GM12878 (cell line): ENCODE measurements around the gene METTL21C. TPM values are rescaled to one million over a fixed set of nuclear protein-coding genes. Genes with fewer than 3 reads are reported as not detected.

Experiments
- ATAC-seq: fragments of 200-7000 bp; cut with Tn5 transposase; 3 replicates; pipeline ENCODE4 v1.9.1; 2020; ENCODE audit warnings: mild to moderate bottlenecking, moderate library complexity
- BruUV-seq: library from RNA; stranded (reverse); fragments of 400-500 nt; replicated peaks from 2 replicates; lab custom pipeline; 2021; lab: Mats Ljungman, UMichigan
- CTCF ChIA-PET: fragments of 300-600 bp; sonication (Branson Sonifier 250); formaldehyde crosslinking; extraction: SDS; loops from one replicate; lab custom pipeline; 2021; ENCODE audit warnings: inconsistent platforms; lab: Yijun Ruan, JAX
- POLR2A ChIA-PET: fragments of 350-600 bp; formaldehyde crosslinking; extraction: SDS; loops from one replicate; lab custom pipeline; 2021; ENCODE audit warnings: inconsistent platforms; lab: Charles Lee
- RAD21 ChIA-PET: fragments of 300-600 bp; sonication (Branson Sonifier 250); formaldehyde crosslinking; loops from one replicate; lab custom pipeline; 2023; ENCODE audit warnings: antibody characterized with exemption; ENCODE audit not compliant: unreplicated experiment; lab: Charles Lee
- SMC1A ChIA-PET: fragments of 300-600 bp; sonication (Branson Sonifier 250); formaldehyde crosslinking; loops from one replicate; lab custom pipeline; 2023; ENCODE audit not compliant: unreplicated experiment, uncharacterized antibody; lab: Charles Lee
- DNase-seq: peaks from one replicate; pipeline ENCODE4 v3.0.0-alpha.2; 2011; ENCODE audit warnings: low read depth, low spot score
- FAIRE-seq: peaks from 3 replicates; lab custom pipeline; 2011; peaks lifted over from hg19 to GRCh38; lab: Jason Lieb, UNC
- H2AFZ ChIP-seq: 2 replicates; pipeline ENCODE4 v1.6.0; 2011; ENCODE audit warnings: low read depth, low read length, control low read depth; ENCODE audit not compliant: control insufficient read depth
- H3K27ac ChIP-seq: 2 replicates; pipeline ENCODE4 v1.5.1; 2011; ENCODE audit warnings: control low read depth; ENCODE audit not compliant: control insufficient read depth, insufficient read depth
- H3K27me3 ChIP-seq, 2 experiments: replicated peaks in 1 of 2; 2 replicates each; pipeline versions ENCODE4 v1.6.0 to v1.6.1; 2011; ENCODE audit warnings: low read length in 1 of 2; ENCODE audit not compliant: control insufficient read depth in 2 of 2, insufficient read depth in 2 of 2
- H3K36me3 ChIP-seq, 2 experiments: 2 replicates each; pipeline ENCODE4 v1.5.1; 2011; ENCODE audit warnings: low read length in 1 of 2; ENCODE audit not compliant: control insufficient read depth in 2 of 2, insufficient read depth in 2 of 2
- H3K4me1 ChIP-seq: 2 replicates; pipeline ENCODE4 v1.6.1; 2011; ENCODE audit warnings: mild to moderate bottlenecking, low read length, moderate library complexity, mixed read lengths; ENCODE audit not compliant: control insufficient read depth, insufficient read depth
- H3K4me2 ChIP-seq: 2 replicates; pipeline ENCODE4 v1.6.0; 2011; ENCODE audit warnings: control low read depth; ENCODE audit not compliant: control insufficient read depth, insufficient read depth
- H3K4me3 ChIP-seq: fragments of 200-600 bp; sonication (generic); 2 replicates; pipeline ENCODE4 v1.5.1; 2016
- H3K79me2 ChIP-seq: 2 replicates; pipeline ENCODE4 v1.6.0; 2011; ENCODE audit warnings: low read length; ENCODE audit not compliant: control insufficient read depth, insufficient read depth
- H3K9ac ChIP-seq: 2 replicates; pipeline ENCODE4 v1.8.0; 2011; ENCODE audit warnings: low read length, control low read depth, mixed read lengths; ENCODE audit not compliant: control insufficient read depth, insufficient read depth
- H3K9me3 ChIP-seq: replicated peaks from 3 replicates; pipeline ENCODE4 v1.5.1; 2011; ENCODE audit warnings: mild to moderate bottlenecking, low read length; ENCODE audit not compliant: control insufficient read depth, insufficient read depth
- H4K20me1 ChIP-seq: 2 replicates; pipeline ENCODE4 v1.6.0; 2011; ENCODE audit not compliant: control insufficient read depth, insufficient read depth
- BRCA1 ChIP-seq: IDR thresholded peaks from 2 replicates; pipeline ENCODE4 v1.6.1; 2011; ENCODE audit warnings: low read depth, low read length, improper control_type of control experiment
- GABPA ChIP-seq: IDR thresholded peaks from 2 replicates; pipeline ENCODE4 v1.6.1; 2014; ENCODE audit warnings: antibody characterized with exemption, low read depth, mild to moderate bottlenecking, inconsistent platforms
- KDM1A ChIP-seq: fragments of 200-600 bp; sonication (generic); IDR thresholded peaks from 2 replicates; pipeline ENCODE4 v1.6.1; 2016; ENCODE audit warnings: borderline replicate concordance
- MTA3 ChIP-seq: IDR thresholded peaks from 2 replicates; pipeline ENCODE4 v1.6.1; 2012; ENCODE audit warnings: low read length, inconsistent platforms, borderline replicate concordance
- NR2F1 ChIP-seq: fragments of 450-650 bp; conservative IDR thresholded peaks from 2 replicates; pipeline ENCODE4 v1.6.1; 2017; ENCODE audit warnings: mild to moderate bottlenecking
- RAD51 ChIP-seq: fragments of 450-650 bp; IDR thresholded peaks from 2 replicates; pipeline ENCODE4 v1.6.1; 2016; ENCODE audit warnings: moderate library complexity, mild to moderate bottlenecking, inconsistent platforms
- RELB ChIP-seq: fragments of 450-650 bp; IDR thresholded peaks from 2 replicates; pipeline ENCODE4 v1.6.1; 2017; ENCODE audit warnings: low read depth, mild to moderate bottlenecking, moderate library complexity
- SMARCA5 ChIP-seq: fragments of 450-650 bp; IDR thresholded peaks from 2 replicates; pipeline ENCODE4 v1.6.1; 2017; ENCODE audit warnings: mild to moderate bottlenecking
- SUZ12 ChIP-seq: fragments of 200-600 bp; sonication (generic); IDR thresholded peaks from one replicate; pipeline ENCODE4 v1.6.1; 2018; ENCODE audit warnings: antibody characterized with exemption, mild to moderate bottlenecking; ENCODE audit not compliant: unreplicated experiment
- WGBS: methylation state at CpG from one replicate; pipeline ENCODE4 v1.1.6; 2016; ENCODE audit warnings: low lambda C conversion rate; ENCODE audit not compliant: insufficient replicate concordance, insufficient coverage; ENCODE audit errors: missing lambda C conversion rate; 5-methylcytosine and 5-hydroxymethylcytosine counted together
- in situ Hi-C: fragments of 300-500 bp; cut with MboI; formaldehyde crosslinking; loops from 9 replicates; pipeline ENCODE4 v1.14.3; 2018; ENCODE audit warnings: mixed read lengths
- intact Hi-C: fragments of 100-400 bp; cut with micrococcal nuclease; formaldehyde crosslinking; loops from one replicate; pipeline ENCODE4 v1.14.2; 2022; ENCODE audit not compliant: unreplicated experiment
- polyA plus RNA-seq, 11 experiments: library from polyadenylated mRNA; depleted of rRNA in 4 of 11; unstranded in 6 of 11; stranded (reverse) in 5 of 11; fragments of >200 nt; fragmentation: Nextera tagmentation in 4 of 11; fragmentation: Illumina TruSeq in 1 of 11; extraction: Ambion mirVana in 4 of 11; extraction: Trizol in 1 of 11; gene quantifications; 1 replicate in 1 of 11; 2 replicates in 10 of 11; pipeline versions ENCODE4 v1.2.1 to v1.2.3, GENCODE V29; 2011 to 2016; ENCODE audit warnings: inconsistent platforms in 2 of 11, missing spikeins in 2 of 11, low read depth in 1 of 11
- total RNA-seq, 4 experiments: library from RNA; depleted of rRNA in 3 of 4; stranded (reverse); fragments of >200 nt in 3 of 4; fragmentation: Illumina TruSeq in 1 of 4; extraction: Trizol in 1 of 4; gene quantifications; 2 replicates each; pipeline versions ENCODE4 v1.2.1 to v1.2.3, GENCODE V29; 2013 to 2021

METTL21C gene
- total and polyA plus RNA-seq, 10 of the 15 experiments (the other 5 are each of a cell fraction or from before 2014, with no cell fraction given): 0.13 TPM; not detected in 9

GRCh38 chr13:102683637-102684036 lies 11.2 kb downstream of the METTL21C start:
- Histone ChIP-seq H3K27me3 (no peaks in the 10 kb centered on the region), H3K27ac (no peak overlapping the region), H3K9ac (no peak overlapping the region), H3K9me3 (no peaks in the 10 kb centered on the region), H2AFZ (no peak overlapping the region), H4K20me1 (no peaks in the 10 kb centered on the region), H3K4me1 (no peaks in the 10 kb centered on the region), H3K4me3 (no peak overlapping the region), H3K4me2 (no peak overlapping the region), H3K36me3 (peaks cover 0 to 6% of the 10 kb centered on the region in 2 experiments; a peak in 2 of 4 replicates), H3K79me2 (no peaks in the 10 kb centered on the region)
- ChIA-PET POLR2A (no interaction called here), CTCF (no interaction called here), RAD21 (no interaction called here), SMC1A (interaction anchor here (1.0 to 3.0 kb wide), 2 partner anchors 8 to 92 kb away, joined by 3 to 9 read pairs; no protein-coding TSS in a partner anchor)
- intact Hi-C loops (no loop called here), in situ Hi-C loops (no loop called here)
- ATAC-seq: no peak
- DNase-seq: no peak
- TF ChIP-seq NR2F1 (no peak), MTA3 (no peak), GABPA (no peak), RELB (no peak), SMARCA5 (no peak), BRCA1 (no peak), RAD51 (no peak), KDM1A (no peak), SUZ12 (no peak)
- no peak for FAIRE-seq
- BruUV-seq: no TSS peak
- WGBS: 76% methylated on average over 2 of the region's 2 CpGs
